Measurements from ENCODE around the gene ZBTB40. TPM values are rescaled to one million over a fixed set of nuclear protein-coding genes. Genes with fewer than 3 reads are reported as not detected.

The ZBTB40 gene
- total RNA-seq, 2 experiments from 2014 or later = 14.0 to 14.3 TPM

DNA sequence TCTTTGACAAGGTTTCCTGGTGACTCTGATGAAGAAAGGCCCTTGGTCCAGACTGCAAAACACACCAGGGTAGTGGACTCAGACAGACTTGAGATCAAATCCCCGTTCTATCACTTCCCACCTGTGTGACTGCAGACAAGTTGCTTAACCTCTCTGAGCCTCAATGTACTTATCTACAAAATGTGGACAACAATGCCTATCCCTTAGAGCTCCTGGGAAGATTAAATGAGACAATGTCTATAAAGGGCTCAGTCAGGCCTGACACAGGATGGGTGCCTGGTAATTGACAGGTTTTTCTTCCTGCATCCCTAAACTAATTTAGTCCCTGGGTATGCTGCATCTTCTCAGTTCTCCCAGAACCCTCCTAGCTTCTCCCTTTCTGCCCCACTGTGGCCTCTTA, 37.9 kb upstream of the ZBTB40 start:
- ATAC-seq (no peak), DNase-seq (no peak)
- intact Hi-C loops (cut with micrococcal nuclease) = loop anchor here (10.0 kb wide), 1 partner anchor 279 kb away; no protein-coding TSS in a partner anchor

GRCh38 chr1:22414244-22414751, 37.4 kb upstream of the ZBTB40 start:
- POLR2A ChIA-PET = no interaction called here
- CTCF ChIA-PET = interaction anchor here (0.8 kb wide), 1 partner anchor 279 kb away, joined by 3 read pairs; no protein-coding TSS in a partner anchor
- Mint-ChIP-seq H3K36me3 (ENCODE audit: low read depth) (no peaks in the 10 kb centered on the region), H3K27ac (no peak overlapping the region), H3K27me3 (peaks cover 23% of the 10 kb centered on the region), H3K4me3 (no peak overlapping the region), H3K9me3 (no peaks in the 10 kb centered on the region), H3K4me1 (ENCODE audit: low read depth) (peaks cover 5% of the 10 kb centered on the region)
- no peak for TF ChIP-seq CTCF (IDR thresholded peaks at IDR 0.05)
- intact Hi-C loops (cut with micrococcal nuclease) = loop anchor here (10.0 kb wide), 1 partner anchor 279 kb away; no protein-coding TSS in a partner anchor
- DNase-seq (no peak), ATAC-seq (no peak)

More for the DNA sequence above, 37.9 kb upstream of the ZBTB40 start:
- no peak overlapping the region for H3K4me3 Mint-ChIP-seq
- no peaks in the 10 kb centered on the region for H3K36me3 Mint-ChIP-seq (ENCODE audit: low read depth)
- ChIA-PET CTCF (no interaction called here), POLR2A (no interaction called here)
- H3K9me3 Mint-ChIP-seq = no peaks in the 10 kb centered on the region
- H3K27ac Mint-ChIP-seq = no peak overlapping the region
- TF ChIP-seq CTCF (IDR thresholded peaks at IDR 0.05) = no peak
- H3K4me1 Mint-ChIP-seq (ENCODE audit: low read depth) = peaks cover 2% of the 10 kb centered on the region
- H3K27me3 Mint-ChIP-seq = peaks cover 20% of the 10 kb centered on the region

DNA sequence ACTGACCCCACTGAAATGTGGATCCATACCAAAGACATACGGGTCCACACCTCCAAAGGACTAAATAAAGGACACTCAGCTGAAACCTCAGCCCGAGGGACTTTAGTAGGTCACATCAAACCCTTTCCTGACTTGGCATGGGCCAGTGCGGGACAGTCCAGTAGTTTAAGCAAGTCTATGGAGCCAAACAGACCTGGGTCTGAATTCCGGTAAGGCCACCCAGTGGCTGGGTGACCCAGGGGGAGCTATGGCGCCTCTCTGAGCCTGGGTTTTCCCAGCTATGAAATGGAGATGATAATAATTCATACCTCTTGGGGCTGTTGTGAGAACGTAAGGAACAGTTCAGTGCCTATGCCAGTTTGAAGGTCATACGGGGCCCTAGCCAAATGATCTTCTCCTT, 36.2 kb upstream of the ZBTB40 start:
- intact Hi-C loops (cut with micrococcal nuclease) = loop anchor here (10.0 kb wide), 1 partner anchor 281 kb away; no protein-coding TSS in a partner anchor
- DNase-seq = no peak
- H3K27ac Mint-ChIP-seq = no peak overlapping the region
- ChIA-PET POLR2A (no interaction called here), CTCF (interaction anchor here (1.0 to 3.9 kb wide), 11 partner anchors 12 to 316 kb away, joined by 3 to 27 read pairs (median 4); no protein-coding TSS in a partner anchor)
- no peak for TF ChIP-seq CTCF (IDR thresholded peaks at IDR 0.05)
- H3K4me3 Mint-ChIP-seq = no peak overlapping the region
- no peaks in the 10 kb centered on the region for H3K36me3 Mint-ChIP-seq (ENCODE audit: low read depth)
- no peaks in the 10 kb centered on the region for H3K9me3 Mint-ChIP-seq
- peaks cover 33% of the 10 kb centered on the region for H3K27me3 Mint-ChIP-seq
- peaks cover 5% of the 10 kb centered on the region for H3K4me1 Mint-ChIP-seq (ENCODE audit: low read depth)
- no peak for ATAC-seq

- CTCF ChIA-PET = interaction anchor here (0.6 to 3.9 kb wide), 33 partner anchors 8 to 319 kb away, joined by 3 to 27 read pairs (median 4); no protein-coding TSS in a partner anchor
Observed at GRCh38 chr1:22416555-22417454, 34.8 kb upstream of the ZBTB40 start.

More at GRCh38 chr1:22416555-22417454, 34.8 kb upstream of the ZBTB40 start:
- POLR2A ChIA-PET = interaction anchor here (0.7 kb wide), 1 partner anchor 124 kb away, joined by 5 read pairs; no protein-coding TSS in a partner anchor
- ATAC-seq (peak; percentile 83), DNase-seq (peak; percentile 82)
- Mint-ChIP-seq H3K9me3 (no peaks in the 10 kb centered on the region), H3K36me3 (ENCODE audit: low read depth) (no peaks in the 10 kb centered on the region), H3K27ac (no peak overlapping the region), H3K4me3 (no peak overlapping the region), H3K27me3 (peaks cover 36% of the 10 kb centered on the region), H3K4me1 (ENCODE audit: low read depth) (peaks cover 5% of the 10 kb centered on the region)
- TF ChIP-seq CTCF (IDR thresholded peaks at IDR 0.05) = peak; percentile 90
- intact Hi-C loops (cut with micrococcal nuclease) = loop anchor here (10.0 kb wide), 1 partner anchor 282 kb away; no protein-coding TSS in a partner anchor
